CD14-positive monocyte (primary cell): ENCODE measurements around the gene MPPED1. TPM values are rescaled to one million over a fixed set of nuclear protein-coding genes. Genes with fewer than 3 reads are reported as not detected.

Source experiments
- DNase-seq, 3 donors: peaks; one replicate each; pipeline ENCODE4 v3.0.0-alpha.2; 2011 to 2022
- H2AFZ ChIP-seq: 2 replicates; pipeline ENCODE4 v1.6.0; 2012; ENCODE audit warnings: mild to moderate bottlenecking, low read depth, low read length, inconsistent platforms; ENCODE audit not compliant: insufficient read depth, poor library complexity, severe bottlenecking
- H3K27ac ChIP-seq, 2 donors: 1 replicate in 1 of 2; 2 replicates in 1 of 2; pipeline ENCODE4 v1.5.1; 2012 to 2013; ENCODE audit warnings: low read length in 2 of 2, control low read depth in 1 of 2, inconsistent platforms in 1 of 2, low read depth in 1 of 2, mild to moderate bottlenecking in 1 of 2
- H3K27me3 ChIP-seq, 2 donors: one replicate each; pipeline versions ENCODE4 v1.6.0 to v1.6.1; 2011 to 2013; ENCODE audit warnings: low read length in 2 of 2; ENCODE audit not compliant: control insufficient read depth in 2 of 2, insufficient read depth in 2 of 2
- H3K36me3 ChIP-seq, 2 donors: replicated peaks in 1 of 2; 1 replicate in 1 of 2; 2 replicates in 1 of 2; pipeline versions ENCODE4 v1.5.1 to v1.6.1; 2012 to 2013; ENCODE audit warnings: low read length in 2 of 2, control low read depth in 1 of 2, inconsistent platforms in 1 of 2, mild to moderate bottlenecking in 1 of 2; ENCODE audit not compliant: insufficient read depth in 2 of 2, control insufficient read depth in 1 of 2
- H3K4me1 ChIP-seq, 2 donors: 1 replicate in 1 of 2; 2 replicates in 1 of 2; pipeline versions ENCODE4 v1.5.1 to v1.6.1; 2012 to 2013; ENCODE audit warnings: low read length in 2 of 2, control low read depth in 1 of 2, inconsistent platforms in 1 of 2, mild to moderate bottlenecking in 1 of 2, moderate library complexity in 1 of 2; ENCODE audit not compliant: insufficient read depth in 2 of 2, control insufficient read depth in 1 of 2
- H3K4me2 ChIP-seq: replicated peaks from 2 replicates; pipeline ENCODE3; 2012; ENCODE audit warnings: low read length, moderate library complexity, mild to moderate bottlenecking; ENCODE audit not compliant: poor library complexity, severe bottlenecking; ENCODE audit errors: extremely low read depth
- H3K4me3 ChIP-seq, 3 experiments: fragments of 200-600 bp in 1 of 3; sonication (generic) in 1 of 3; replicated peaks in 1 of 3; 1 replicate in 2 of 3; 2 replicates in 1 of 3; pipeline ENCODE4 v1.5.1; 2011 to 2013; ENCODE audit warnings: low read length in 3 of 3, mild to moderate bottlenecking in 3 of 3, control low read depth in 2 of 3, low read depth in 2 of 3, inconsistent platforms in 1 of 3, moderate library complexity in 1 of 3
- H3K79me2 ChIP-seq: 2 replicates; pipeline ENCODE4 v1.6.0; 2012; ENCODE audit warnings: mild to moderate bottlenecking, control low read depth, inconsistent platforms, low read length, moderate library complexity; ENCODE audit not compliant: insufficient read depth
- H3K9ac ChIP-seq: 2 replicates; pipeline ENCODE4 v1.6.0; 2017; ENCODE audit warnings: low read length, mild to moderate bottlenecking; ENCODE audit not compliant: insufficient read depth, poor library complexity, severe bottlenecking
- H3K9me3 ChIP-seq, 2 donors: replicated peaks in 1 of 2; 1 replicate in 1 of 2; 2 replicates in 1 of 2; pipeline versions ENCODE4 v1.5.1 to v1.6.1; 2012 to 2013; ENCODE audit warnings: low read length in 2 of 2, control low read depth in 1 of 2; ENCODE audit not compliant: control insufficient read depth in 1 of 2, insufficient read depth in 1 of 2
- H4K20me1 ChIP-seq: 2 replicates; pipeline ENCODE4 v1.6.0; 2012; ENCODE audit warnings: mild to moderate bottlenecking, low read length, control low read depth, moderate library complexity; ENCODE audit not compliant: insufficient read depth
- H3K27ac Mint-ChIP-seq, 7 donors: one replicate each; pipeline ENCODE4 v1.8.0; 2020; ENCODE audit warnings: mild to moderate bottlenecking in 7 of 7, mixed read lengths in 7 of 7, moderate library complexity in 6 of 7, inconsistent platforms in 2 of 7
- H3K27me3 Mint-ChIP-seq, 3 donors: one replicate each; pipeline ENCODE4 v1.8.0; 2021 to 2022; ENCODE audit warnings: low read depth in 3 of 3, mild to moderate bottlenecking in 3 of 3, mixed read lengths in 3 of 3, moderate library complexity in 3 of 3, inconsistent platforms in 1 of 3
- H3K36me3 Mint-ChIP-seq, 2 donors: one replicate each; pipeline ENCODE4 v1.8.0; 2020; ENCODE audit warnings: mixed read lengths in 2 of 2, inconsistent platforms in 1 of 2, mild to moderate bottlenecking in 1 of 2
- H3K4me1 Mint-ChIP-seq: one replicate; pipeline ENCODE4 v1.8.0; 2020; ENCODE audit warnings: mild to moderate bottlenecking, mixed read lengths
- H3K4me3 Mint-ChIP-seq, 2 donors: one replicate each; pipeline ENCODE4 v1.8.0; 2020; ENCODE audit warnings: mild to moderate bottlenecking in 2 of 2, mixed read lengths in 2 of 2, moderate library complexity in 1 of 2
- H3K9me3 Mint-ChIP-seq, 7 donors: one replicate each; pipeline ENCODE4 v1.8.0; 2020 to 2022; ENCODE audit warnings: mixed read lengths in 7 of 7, mild to moderate bottlenecking in 6 of 7, moderate library complexity in 6 of 7, inconsistent platforms in 2 of 7
- WGBS: methylation state at CpG from one replicate; pipeline ENCODE4 v1.1.5; 2013; ENCODE audit warnings: missing lambda C conversion rate; ENCODE audit not compliant: insufficient coverage; 5-methylcytosine and 5-hydroxymethylcytosine counted together
- intact Hi-C, 2 donors: fragments of 100-400 bp; cut with micrococcal nuclease; formaldehyde crosslinking; loops; one replicate each; pipeline versions ENCODE4 v1.15.0 to v1.15.1; 2023
- polyA plus RNA-seq, 3 donors: library from polyadenylated mRNA; depleted of rRNA in 1 of 3; unstranded in 2 of 3; stranded (reverse) in 1 of 3; fragments of 300-500 nt in 2 of 3; fragments of >200 nt in 1 of 3; fragmentation: Illumina TruSeq in 2 of 3; gene quantifications; 1 replicate in 2 of 3; 2 replicates in 1 of 3; pipeline ENCODE4 v1.2.3, GENCODE V29; 2012 to 2021
- TF ChIP-seq, protein P1 (sequence below): fragments of 200-600 bp; IDR thresholded peaks from one replicate; pipeline ENCODE4 v1.8.0; 2022; ENCODE audit warnings: antibody characterized with exemption, mild to moderate bottlenecking

MPPED1 gene
- polyA plus RNA-seq, 3 donors = not detected

DNA sequence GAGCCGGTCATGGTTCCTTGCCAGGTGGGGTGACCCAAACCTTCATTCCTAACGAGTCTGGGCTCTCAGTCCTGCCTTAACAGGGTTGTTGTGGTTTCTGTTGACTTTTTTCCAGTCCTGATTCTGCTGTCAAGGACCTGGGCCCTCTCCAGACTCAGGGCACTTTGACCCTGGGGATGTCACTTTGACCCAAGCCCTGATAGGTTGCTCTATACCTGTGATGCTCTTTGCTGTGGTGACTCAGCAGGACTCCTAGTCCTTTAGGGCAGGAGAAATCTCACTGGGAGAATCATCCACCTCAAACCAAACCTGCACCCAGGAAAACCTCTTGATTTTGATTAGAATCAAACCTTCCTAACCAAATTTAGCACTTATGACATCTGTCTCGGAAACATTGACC is 20.5 kb upstream of the MPPED1 start:
- Histone ChIP-seq H3K79me2 (no peaks in the 10 kb centered on the region), H3K9me3 (no peaks in the 10 kb centered on the region), H3K4me2 (no peak overlapping the region), H3K4me3 (no peak overlapping the region), H3K36me3 (no peaks in the 10 kb centered on the region), H4K20me1 (no peaks in the 10 kb centered on the region), H3K4me1 (no peaks in the 10 kb centered on the region), H3K27ac (no peak overlapping the region), H2AFZ (no peak overlapping the region), H3K9ac (no peak overlapping the region), H3K27me3 (no peaks in the 10 kb centered on the region)
- Mint-ChIP-seq H3K27me3 (peaks cover 15 to 20% (median 16%) of the 10 kb centered on the region in 3 donors), H3K9me3 (no peaks in the 10 kb centered on the region), H3K27ac (no peak overlapping the region), H3K36me3 (no peaks in the 10 kb centered on the region), H3K4me1 (peaks cover 1% of the 10 kb centered on the region), H3K4me3 (no peak overlapping the region)
- TF ChIP-seq, protein P1, sequence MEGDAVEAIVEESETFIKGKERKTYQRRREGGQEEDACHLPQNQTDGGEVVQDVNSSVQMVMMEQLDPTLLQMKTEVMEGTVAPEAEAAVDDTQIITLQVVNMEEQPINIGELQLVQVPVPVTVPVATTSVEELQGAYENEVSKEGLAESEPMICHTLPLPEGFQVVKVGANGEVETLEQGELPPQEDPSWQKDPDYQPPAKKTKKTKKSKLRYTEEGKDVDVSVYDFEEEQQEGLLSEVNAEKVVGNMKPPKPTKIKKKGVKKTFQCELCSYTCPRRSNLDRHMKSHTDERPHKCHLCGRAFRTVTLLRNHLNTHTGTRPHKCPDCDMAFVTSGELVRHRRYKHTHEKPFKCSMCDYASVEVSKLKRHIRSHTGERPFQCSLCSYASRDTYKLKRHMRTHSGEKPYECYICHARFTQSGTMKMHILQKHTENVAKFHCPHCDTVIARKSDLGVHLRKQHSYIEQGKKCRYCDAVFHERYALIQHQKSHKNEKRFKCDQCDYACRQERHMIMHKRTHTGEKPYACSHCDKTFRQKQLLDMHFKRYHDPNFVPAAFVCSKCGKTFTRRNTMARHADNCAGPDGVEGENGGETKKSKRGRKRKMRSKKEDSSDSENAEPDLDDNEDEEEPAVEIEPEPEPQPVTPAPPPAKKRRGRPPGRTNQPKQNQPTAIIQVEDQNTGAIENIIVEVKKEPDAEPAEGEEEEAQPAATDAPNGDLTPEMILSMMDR = no peak
- WGBS = 92% methylated on average over 2 of the region's 3 CpGs
- DNase-seq = no peak
- intact Hi-C loops = no loop called here

DNA sequence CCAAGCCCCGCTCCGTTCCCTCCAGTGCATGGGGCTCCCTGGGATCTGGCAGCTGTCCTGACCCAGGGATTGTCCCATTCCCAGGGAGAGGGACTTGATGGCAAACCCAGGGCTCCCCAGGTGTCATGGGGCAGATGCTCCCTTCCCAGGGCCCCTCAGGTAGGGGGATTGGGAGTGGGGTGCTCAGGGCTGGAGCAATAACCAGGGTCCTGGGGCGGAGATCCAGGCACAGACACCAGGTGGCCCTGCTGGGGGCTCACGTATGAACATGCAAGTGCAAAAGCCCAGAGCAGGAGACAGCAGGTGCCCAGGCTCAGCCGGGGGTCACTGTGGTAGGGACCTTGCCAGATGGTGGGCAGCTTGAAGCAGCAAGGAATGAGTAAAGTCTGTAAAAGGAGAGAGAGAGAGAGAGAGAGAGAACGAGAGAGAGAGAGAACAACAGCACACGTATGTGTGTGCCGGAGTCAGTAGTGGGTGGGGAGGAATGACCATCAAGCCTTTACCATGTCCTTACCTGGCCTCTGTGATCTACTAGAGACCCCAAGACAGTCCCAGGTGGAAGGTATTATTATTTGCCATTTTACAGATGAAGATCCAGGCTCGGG is 19.3 kb upstream of the MPPED1 start:
- Histone ChIP-seq H3K79me2 (no peaks in the 10 kb centered on the region), H3K9me3 (no peaks in the 10 kb centered on the region), H3K4me1 (no peaks in the 10 kb centered on the region), H3K27ac (no peak overlapping the region), H2AFZ (no peak overlapping the region), H3K9ac (no peak overlapping the region), H3K4me2 (no peak overlapping the region), H3K4me3 (no peak overlapping the region), H4K20me1 (no peaks in the 10 kb centered on the region), H3K36me3 (no peaks in the 10 kb centered on the region), H3K27me3 (no peaks in the 10 kb centered on the region)
- Mint-ChIP-seq H3K27ac (no peak overlapping the region), H3K4me1 (peaks cover 1% of the 10 kb centered on the region), H3K4me3 (no peak overlapping the region), H3K36me3 (no peaks in the 10 kb centered on the region), H3K9me3 (no peaks in the 10 kb centered on the region), H3K27me3 (peaks cover 10 to 14% (median 11%) of the 10 kb centered on the region in 3 donors)
- TF ChIP-seq, protein P1 = no peak
- DNase-seq = no peak
- intact Hi-C loops = no loop called here
- 92% methylated on average over 4 of the region's 9 CpGs for WGBS
